Effector CD8-positive, alpha-beta T cell (primary cell): Measurements from ENCODE around the gene SORBS1.
"Not testable (repeated sequence)": the region's sequence is repeated elsewhere in the genome, so short reads cannot be mapped to it uniquely, and the experiment has no call there.

Experiments used
- DNase-seq: peaks from one replicate; lab custom pipeline; 2025; lab: John Stamatoyannopoulos, UW

Gene SORBS1

GRCh38 chr10:95482501-95483233 is 78.5 kb downstream of the SORBS1 start:
- DNase-seq = no peak

- DNase-seq = no peak
These were observed 80.2 kb downstream of the SORBS1 start for GRCh38 chr10:95480901-95481491.

GRCh38 chr10:95480102-95480900 is 80.9 kb downstream of the SORBS1 start:
- DNase-seq = no peak

GRCh38 chr10:95478935-95479334 is 82.2 kb downstream of the SORBS1 start:
- no peak for DNase-seq

- DNase-seq = no peak
These were observed 83.0 kb downstream of the SORBS1 start for GRCh38 chr10:95478185-95478584.

DNA sequence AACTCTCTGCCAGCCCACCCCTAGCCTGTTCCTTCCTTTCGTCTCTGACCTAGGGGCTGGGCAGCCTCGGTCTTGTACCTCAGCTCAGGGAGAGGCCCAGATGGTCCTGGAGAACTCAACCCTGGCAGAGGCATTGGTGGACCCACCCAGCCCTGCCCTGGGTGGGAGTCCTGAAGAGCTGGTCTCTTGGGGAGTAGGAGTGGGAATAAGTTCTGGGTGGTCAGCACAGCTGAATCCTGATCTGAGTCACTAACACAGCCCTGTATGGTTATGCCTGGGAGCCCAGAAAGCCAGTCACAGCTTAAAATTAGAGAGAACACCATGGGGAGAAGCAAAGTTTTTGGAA is 84.0 kb downstream of the SORBS1 start:
- DNase-seq = no peak

- no peak for DNase-seq
These were observed 84.5 kb downstream of the SORBS1 start for GRCh38 chr10:95476469-95477174.

GRCh38 chr10:95475827-95476468 is 85.2 kb downstream of the SORBS1 start:
- DNase-seq = no peak

DNA sequence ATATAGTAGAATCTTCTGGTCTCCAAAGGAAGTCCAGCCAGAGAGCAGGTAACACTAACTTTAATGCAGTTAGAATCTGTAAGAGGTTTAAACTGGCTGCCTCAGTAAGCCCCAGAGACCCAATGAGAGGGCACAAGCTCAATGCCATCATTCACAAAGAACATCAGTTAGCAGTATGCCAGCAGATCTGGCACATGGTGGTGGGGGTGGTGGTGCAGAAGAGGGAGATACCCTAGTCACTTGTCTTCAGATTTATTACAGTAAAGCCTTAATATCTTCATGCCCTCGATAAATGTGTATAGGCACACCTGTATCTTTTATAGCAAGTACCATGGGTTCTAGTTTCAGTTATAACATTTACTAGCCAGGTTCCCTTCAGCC is 86.2 kb downstream of the SORBS1 start:
- DNase-seq = no peak

GRCh38 chr10:95474228-95475002 is 86.8 kb downstream of the SORBS1 start:
- DNase-seq = no peak

- DNase-seq = no peak
These were observed 88.7 kb downstream of the SORBS1 start for GRCh38 chr10:95472304-95473088.

GRCh38 chr10:95469676-95470075 is 91.5 kb downstream of the SORBS1 start:
- no peak for DNase-seq

DNA sequence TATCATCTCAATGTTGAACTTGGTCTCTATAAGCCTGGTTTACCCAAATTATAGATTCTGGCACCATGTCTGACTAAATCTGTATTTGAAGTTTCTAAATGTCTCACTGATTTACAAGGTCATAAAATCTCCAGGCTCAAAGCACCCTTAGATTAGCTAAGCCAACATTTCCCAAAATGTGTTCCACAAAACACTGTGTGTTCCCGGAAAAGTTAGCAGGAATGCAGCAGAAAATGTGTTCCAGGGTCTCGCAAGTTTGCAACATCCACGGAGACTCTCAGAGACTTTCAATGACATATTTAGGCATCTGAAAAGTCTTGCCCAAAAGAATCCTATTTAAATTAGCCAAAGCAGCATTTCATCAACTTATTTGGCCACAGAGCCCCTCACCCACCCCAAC is 91.9 kb downstream of the SORBS1 start:
- DNase-seq = no peak

- DNase-seq = not testable (repeated sequence)
These were observed 93.5 kb downstream of the SORBS1 start for GRCh38 chr10:95467642-95468041.

GRCh38 chr10:95467162-95467599 is 94.0 kb downstream of the SORBS1 start:
- DNase-seq = no peak

GRCh38 chr10:95466436-95466835 is 94.7 kb downstream of the SORBS1 start:
- DNase-seq = no peak

- DNase-seq = no peak
These were observed 96.9 kb downstream of the SORBS1 start for GRCh38 chr10:95464280-95464679.

DNA sequence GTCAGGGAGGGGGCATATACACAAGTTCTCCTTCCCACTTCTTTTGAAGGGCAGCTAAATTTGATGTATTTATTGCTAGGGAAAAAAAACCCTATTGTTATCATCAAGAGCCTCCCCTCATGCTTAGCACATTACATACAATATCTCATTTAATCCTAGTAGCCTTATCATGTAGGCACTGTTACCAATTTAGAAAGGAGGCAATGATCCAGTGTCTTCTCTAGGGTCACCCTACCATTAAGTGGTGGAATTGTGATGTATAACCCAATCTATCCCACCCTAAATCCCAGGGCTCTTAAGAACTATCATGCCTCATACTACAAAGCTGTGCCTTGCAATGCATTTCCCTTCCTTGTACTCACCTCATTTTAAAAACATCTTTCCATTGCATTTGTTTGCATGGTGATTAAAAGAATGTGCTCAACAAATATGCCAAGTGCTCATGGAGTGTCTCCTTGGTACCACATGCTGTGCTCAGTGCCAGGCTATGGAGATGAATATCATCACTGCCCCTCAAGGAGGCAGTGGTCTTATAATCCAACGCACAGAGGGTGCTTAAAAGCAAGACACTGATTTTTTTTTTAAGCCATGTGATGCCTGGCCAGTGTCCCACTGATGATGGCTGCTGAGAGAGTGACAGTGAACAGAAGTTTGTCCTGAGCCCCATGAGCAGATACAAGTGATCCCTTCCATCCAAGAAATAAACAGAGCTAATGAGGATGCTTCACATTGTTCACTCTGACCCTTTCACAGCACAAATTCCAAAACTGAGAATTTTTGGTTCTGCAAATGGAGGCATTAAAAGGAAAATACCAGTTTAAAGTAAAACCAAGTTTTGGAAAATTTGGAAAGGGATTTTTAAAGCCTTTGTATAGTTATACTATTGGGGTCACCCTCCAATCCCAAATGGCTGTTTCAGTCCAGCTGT is 98.2 kb downstream of the SORBS1 start:
- no peak for DNase-seq

DNA sequence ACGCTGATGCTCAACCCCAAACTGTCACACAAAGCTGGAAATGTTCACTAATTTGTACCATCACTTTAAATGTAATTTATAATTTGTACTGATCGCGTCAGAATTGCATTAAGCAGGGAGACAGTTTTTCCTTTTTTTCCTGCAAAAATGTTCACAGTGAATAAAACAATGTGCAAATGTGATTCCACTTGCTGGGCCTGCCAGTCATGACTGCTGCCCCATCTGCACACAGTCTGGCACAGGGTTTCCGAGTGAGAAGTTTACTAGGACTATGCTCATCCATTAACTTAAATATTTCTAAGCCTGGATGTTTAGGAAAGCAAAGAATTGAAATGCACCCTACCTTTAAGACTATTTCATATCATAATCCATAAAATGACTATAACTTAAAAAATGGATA is 99.6 kb downstream of the SORBS1 start:
- DNase-seq = no peak
